ENCODE data around the gene USP54.

Gene USP54

GRCh38 chr10:73552819-73553715 lies 38.1 kb downstream of the USP54 start:
- Histone ChIP-seq H3K9me3 (no peaks in the 10 kb centered on the region), H3K4me3 (no peak overlapping the region), H3K27ac (no peak overlapping the region), H3K27me3 (no peaks in the 10 kb centered on the region), H3K36me3 (peaks cover 0 to under 1% (median 0%) of the 10 kb centered on the region in 3 donors), H3K4me1 (peaks cover 0 to 6% (median 2%) of the 10 kb centered on the region in 4 donors)
- no peak for DNase-seq
- intact Hi-C loops (cut with DNase I; ENCODE audit: low total_unique reads) = no loop called here
- TF ChIP-seq CTCF (IDR thresholded peaks at IDR 0.05) = no peak

GRCh38 chr10:73551515-73551914 lies 39.6 kb downstream of the USP54 start:
- TF ChIP-seq CTCF (IDR thresholded peaks at IDR 0.05) = no peak
- no peaks in the 10 kb centered on the region for H3K9me3 ChIP-seq
- no peak overlapping the region for H3K4me3 ChIP-seq
- DNase-seq = no peak
- intact Hi-C loops (cut with DNase I; ENCODE audit: low total_unique reads) = no loop called here
- H3K4me1 ChIP-seq = peaks cover 0 to 6% (median 2%) of the 10 kb centered on the region in 4 donors
- no peaks in the 10 kb centered on the region for H3K36me3 ChIP-seq
- H3K27ac ChIP-seq = no peak overlapping the region
- H3K27me3 ChIP-seq = no peaks in the 10 kb centered on the region

- H3K9me3 ChIP-seq = no peaks in the 10 kb centered on the region
- intact Hi-C loops (cut with DNase I; ENCODE audit: low total_unique reads) = no loop called here
- H3K4me3 ChIP-seq = no peak overlapping the region
- no peak for DNase-seq
- no peak overlapping the region for H3K27ac ChIP-seq
- no peak for TF ChIP-seq CTCF (IDR thresholded peaks at IDR 0.05)
- H3K27me3 ChIP-seq = no peaks in the 10 kb centered on the region
- peaks cover 8 to 38% (median 17%) of the 10 kb centered on the region in 3 donors for H3K36me3 ChIP-seq
- no peaks in the 10 kb centered on the region for H3K4me1 ChIP-seq
These were observed 45.8 kb downstream of the USP54 start for GRCh38 chr10:73545357-73545756.

GRCh38 chr10:73537709-73538108 lies 53.4 kb downstream of the USP54 start:
- H3K4me1 ChIP-seq = no peaks in the 10 kb centered on the region
- TF ChIP-seq CTCF (IDR thresholded peaks at IDR 0.05) = no peak
- H3K9me3 ChIP-seq = no peaks in the 10 kb centered on the region
- intact Hi-C loops (cut with DNase I; ENCODE audit: low total_unique reads) = no loop called here
- H3K36me3 ChIP-seq = peaks cover 21 to 87% (median 33%) of the 10 kb centered on the region in 3 donors
- DNase-seq = no peak
- no peaks in the 10 kb centered on the region for H3K27me3 ChIP-seq
- no peak overlapping the region for H3K27ac ChIP-seq
- H3K4me3 ChIP-seq = no peak overlapping the region

- Histone ChIP-seq H3K4me1 (no peaks in the 10 kb centered on the region), H3K27ac (no peak overlapping the region), H3K9me3 (no peaks in the 10 kb centered on the region), H3K36me3 (peaks cover 17 to 87% (median 29%) of the 10 kb centered on the region in 3 donors), H3K4me3 (no peak overlapping the region), H3K27me3 (no peaks in the 10 kb centered on the region)
- intact Hi-C loops (cut with DNase I; ENCODE audit: low total_unique reads) = no loop called here
- no peak for DNase-seq
- no peak for TF ChIP-seq CTCF (IDR thresholded peaks at IDR 0.05)
These were observed 53.9 kb downstream of the USP54 start for GRCh38 chr10:73537288-73537687.
